Measurements from ENCODE around the gene CHD6. TPM values are rescaled to one million over a fixed set of nuclear protein-coding genes. Genes with fewer than 3 reads are reported as not detected.

The CHD6 gene
- total RNA-seq, 1 experiment from 2014 or later = 27.2 TPM

GRCh38 chr20:41572010-41572572, 46.1 kb downstream of the CHD6 start:
- ChIA-PET POLR2A (interaction anchor here (0.7 to 1.6 kb wide), 4 partner anchors 9 to 46 kb away, joined by 3 to 6 read pairs (median 6); partner anchors contain the start of gene CHD6), CTCF (interaction anchor here (0.6 to 1.4 kb wide), 5 partner anchors 8 to 1727 kb away, joined by 3 to 5 read pairs (median 3); no protein-coding TSS in a partner anchor)
- Mint-ChIP-seq H3K36me3 (ENCODE audit: insufficient read depth, unreplicated experiment) (peaks cover 12% of the 10 kb centered on the region), H3K4me1 (ENCODE audit: insufficient read depth, unreplicated experiment) (peaks cover 6% of the 10 kb centered on the region), H3K27me3 (ENCODE audit: insufficient read depth, unreplicated experiment) (no peaks in the 10 kb centered on the region), H3K4me3 (ENCODE audit: unreplicated experiment) (no peak overlapping the region), H3K9me3 (ENCODE audit: unreplicated experiment) (no peaks in the 10 kb centered on the region), H3K27ac (ENCODE audit: low read depth, unreplicated experiment) (no peak overlapping the region)
- BruUV-seq (replicated peaks) = no TSS peak
- intact Hi-C loops (cut with micrococcal nuclease) = no loop called here
- TF ChIP-seq CTCF (IDR thresholded peaks at IDR 0.05; ENCODE audit: unreplicated experiment) = no peak
- DNase-seq (ENCODE audit: unreplicated experiment) = no peak

- DNase-seq (ENCODE audit: unreplicated experiment) = no peak
- no TSS peak for BruUV-seq (replicated peaks)
- no peaks in the 10 kb centered on the region for H3K4me1 Mint-ChIP-seq (ENCODE audit: insufficient read depth, unreplicated experiment)
- H3K36me3 Mint-ChIP-seq (ENCODE audit: insufficient read depth, unreplicated experiment) = peaks cover 12% of the 10 kb centered on the region
- TF ChIP-seq CTCF (IDR thresholded peaks at IDR 0.05; ENCODE audit: unreplicated experiment) = no peak
- no peak overlapping the region for H3K27ac Mint-ChIP-seq (ENCODE audit: low read depth, unreplicated experiment)
- no peak overlapping the region for H3K4me3 Mint-ChIP-seq (ENCODE audit: unreplicated experiment)
- no peaks in the 10 kb centered on the region for H3K27me3 Mint-ChIP-seq (ENCODE audit: insufficient read depth, unreplicated experiment)
- CTCF ChIA-PET = interaction anchor here (0.6 to 1.4 kb wide), 2 partner anchors 9 to 157 kb away, joined by 3 read pairs; no protein-coding TSS in a partner anchor
- no peaks in the 10 kb centered on the region for H3K9me3 Mint-ChIP-seq (ENCODE audit: unreplicated experiment)
- intact Hi-C loops (cut with micrococcal nuclease) = no loop called here
- POLR2A ChIA-PET = interaction anchor here (0.7 to 1.6 kb wide), 4 partner anchors 9 to 62 kb away, joined by 3 to 6 read pairs (median 6); no protein-coding TSS in a partner anchor
Observed at GRCh38 chr20:41571006-41571405, 47.2 kb downstream of the CHD6 start.

GRCh38 chr20:41570557-41570956, 47.6 kb downstream of the CHD6 start:
- intact Hi-C loops (cut with micrococcal nuclease) = no loop called here
- DNase-seq (ENCODE audit: unreplicated experiment) = no peak
- ChIA-PET POLR2A (interaction anchor here (0.7 to 1.6 kb wide), 3 partner anchors 10 to 62 kb away, joined by 3 to 6 read pairs (median 5); no protein-coding TSS in a partner anchor), CTCF (interaction anchor here (0.6 kb wide), 1 partner anchor 157 kb away, joined by 3 read pairs; no protein-coding TSS in a partner anchor)
- Mint-ChIP-seq H3K9me3 (ENCODE audit: unreplicated experiment) (no peaks in the 10 kb centered on the region), H3K4me1 (ENCODE audit: insufficient read depth, unreplicated experiment) (no peaks in the 10 kb centered on the region), H3K4me3 (ENCODE audit: unreplicated experiment) (no peak overlapping the region), H3K36me3 (ENCODE audit: insufficient read depth, unreplicated experiment) (peaks cover 12% of the 10 kb centered on the region), H3K27me3 (ENCODE audit: insufficient read depth, unreplicated experiment) (no peaks in the 10 kb centered on the region), H3K27ac (ENCODE audit: low read depth, unreplicated experiment) (no peak overlapping the region)
- no peak for TF ChIP-seq CTCF (IDR thresholded peaks at IDR 0.05; ENCODE audit: unreplicated experiment)
- BruUV-seq (replicated peaks) = no TSS peak

- H3K36me3 Mint-ChIP-seq (ENCODE audit: insufficient read depth, unreplicated experiment) = peaks cover 10% of the 10 kb centered on the region
- intact Hi-C loops (cut with micrococcal nuclease) = no loop called here
- no peak overlapping the region for H3K4me3 Mint-ChIP-seq (ENCODE audit: unreplicated experiment)
- H3K27ac Mint-ChIP-seq (ENCODE audit: low read depth, unreplicated experiment) = no peak overlapping the region
- CTCF ChIA-PET = interaction anchor here (0.6 to 1.3 kb wide), 3 partner anchors 141 to 510 kb away, joined by 3 read pairs; no protein-coding TSS in a partner anchor
- no peaks in the 10 kb centered on the region for H3K4me1 Mint-ChIP-seq (ENCODE audit: insufficient read depth, unreplicated experiment)
- DNase-seq (ENCODE audit: unreplicated experiment) = no peak
- no TSS peak for BruUV-seq (replicated peaks)
- TF ChIP-seq CTCF (IDR thresholded peaks at IDR 0.05; ENCODE audit: unreplicated experiment) = no peak
- H3K9me3 Mint-ChIP-seq (ENCODE audit: unreplicated experiment) = peaks cover 7% of the 10 kb centered on the region
- no peaks in the 10 kb centered on the region for H3K27me3 Mint-ChIP-seq (ENCODE audit: insufficient read depth, unreplicated experiment)
- POLR2A ChIA-PET = interaction anchor here (0.6 kb wide), 1 partner anchor 82 kb away, joined by 3 read pairs; no protein-coding TSS in a partner anchor
Observed at GRCh38 chr20:41567615-41568014, 50.6 kb downstream of the CHD6 start.

All from MCF 10A (cell line).